HUES64 (cell line): Measurements from ENCODE around the gene MEGF6.
"Not testable (repeated sequence)": the region's sequence is repeated elsewhere in the genome, so short reads cannot be mapped to it uniquely, and the experiment has no call there.

ENCODE experiments used
- H3K27ac ChIP-seq: 2 replicates; pipeline ENCODE4 v1.7.0; 2013; ENCODE audit warnings: low read depth, low read length, inconsistent platforms
- H3K27me3 ChIP-seq: 2 replicates; pipeline ENCODE4 v1.6.1; 2013; ENCODE audit warnings: mild to moderate bottlenecking, low read length; ENCODE audit not compliant: insufficient read depth
- H3K36me3 ChIP-seq: 2 replicates; pipeline ENCODE4 v1.6.1; 2013; ENCODE audit warnings: mild to moderate bottlenecking, low read length; ENCODE audit not compliant: insufficient read depth
- H3K4me1 ChIP-seq: 2 replicates; pipeline ENCODE4 v1.6.1; 2013; ENCODE audit warnings: mild to moderate bottlenecking, low read length, moderate library complexity; ENCODE audit not compliant: insufficient read depth
- H3K4me3 ChIP-seq: 2 replicates; pipeline ENCODE4 v1.5.1; 2013; ENCODE audit warnings: mild to moderate bottlenecking, low read length, moderate library complexity
- H3K9ac ChIP-seq: 2 replicates; pipeline ENCODE4 v1.6.1; 2013; ENCODE audit warnings: mild to moderate bottlenecking, low read depth, low read length
- H3K9me3 ChIP-seq: 2 replicates; pipeline ENCODE4 v1.6.1; 2013; ENCODE audit warnings: low read depth, low read length; ENCODE audit not compliant: insufficient read depth
- WGBS: fragments of 150-250, 120-280 bp; methylation state at CpG from one replicate; pipeline ENCODE4 v1.1.7; 2013; ENCODE audit warnings: missing lambda C conversion rate; 5-methylcytosine and 5-hydroxymethylcytosine counted together

MEGF6 gene

GRCh38 chr1:3624200-3625136 lies 13.2 kb upstream of the MEGF6 start, which contains the start of gene TPRG1L:
Gene TPRG1L, plus strand, starts transcription at chr1:3625015. Its CDS starts 58 bp downstream, at chr1:3625073.
- Histone ChIP-seq H3K4me1 (no peaks in the 10 kb centered on the region; the same call in 1 of the 2 replicates), H3K36me3 (peaks cover 24% of the 10 kb centered on the region), H3K27ac (no peak within 1 kb of the TSS), H3K9ac (peak within 1 kb of the TSS; percentile 68), H3K4me3 (peak within 1 kb of the TSS; percentile 84), H3K9me3 (no peaks in the 10 kb centered on the region), H3K27me3 (no peaks in the 10 kb centered on the region)
- 1% methylated on average over 108 of the region's 108 CpGs for WGBS

DNA sequence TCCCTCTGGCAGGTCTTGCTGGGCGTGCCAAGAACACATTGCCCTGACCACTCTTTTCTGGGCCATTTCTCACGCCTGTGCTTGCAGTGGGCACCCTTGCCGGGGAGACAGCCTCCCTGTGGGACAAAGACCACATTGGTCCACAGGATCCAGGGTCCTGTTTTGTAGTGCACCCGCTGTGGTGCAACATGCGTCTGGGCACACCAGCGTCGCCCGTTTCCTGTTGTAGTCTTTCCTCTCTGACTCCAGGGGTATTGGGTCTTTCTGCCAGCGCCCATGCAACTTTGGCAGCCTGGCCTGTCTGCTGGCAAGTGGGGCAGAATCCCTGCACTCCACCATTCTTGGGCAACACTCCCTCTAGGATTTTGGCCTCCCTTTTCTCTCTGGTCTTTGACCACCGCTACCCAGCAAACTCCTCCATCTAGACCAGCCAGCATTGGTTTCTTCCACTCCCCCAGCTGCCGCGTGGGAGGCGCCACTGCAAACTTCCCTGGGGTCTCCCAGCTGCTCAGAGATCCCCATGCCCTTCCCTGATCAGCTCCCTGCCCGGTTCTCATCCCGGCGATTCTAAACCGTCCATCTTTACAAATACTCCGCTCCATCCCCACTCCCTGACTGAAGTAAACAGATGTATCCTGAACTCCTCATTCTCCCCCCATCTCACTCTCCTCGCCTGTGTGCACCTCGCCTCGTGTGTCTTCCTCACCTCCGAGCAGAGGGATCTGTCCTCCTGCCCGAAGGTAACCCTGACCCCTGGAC lies 12.3 kb upstream of the MEGF6 start:
- peak overlapping the region; percentile 84 for H3K4me3 ChIP-seq
- no peak overlapping the region for H3K27ac ChIP-seq
- peaks cover 15% of the 10 kb centered on the region for H3K36me3 ChIP-seq
- WGBS, result 43% methylated on average over 23 of the region's 23 CpGs
- peaks cover 3% of the 10 kb centered on the region; the same call in 1 of the 2 replicates for H3K4me1 ChIP-seq
- no peaks in the 10 kb centered on the region for H3K9me3 ChIP-seq
- no peaks in the 10 kb centered on the region for H3K27me3 ChIP-seq
- peak overlapping the region; percentile 68 for H3K9ac ChIP-seq

DNA sequence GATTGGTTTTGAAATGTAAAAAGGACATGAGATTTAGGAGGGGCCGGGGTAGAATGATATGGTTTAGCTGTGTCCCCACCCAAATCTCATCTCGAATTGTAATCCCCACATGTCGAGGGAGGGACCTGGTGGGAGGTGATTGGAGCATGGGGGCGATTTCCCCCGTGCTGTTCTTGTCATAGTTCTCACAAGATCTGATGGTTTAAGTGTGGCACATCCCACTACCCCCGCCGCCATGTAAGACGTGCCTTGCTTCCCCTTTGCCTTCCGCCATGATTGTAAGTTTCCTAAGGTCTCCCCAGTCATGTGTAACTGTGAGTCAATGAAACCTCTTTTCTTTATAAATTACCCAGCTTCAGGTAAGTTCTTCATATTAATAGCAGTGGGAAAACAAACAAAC lies 10.8 kb upstream of the MEGF6 start:
- not testable (repeated sequence) for H3K4me3 ChIP-seq, H3K4me1 ChIP-seq, H3K9me3 ChIP-seq, H3K27ac ChIP-seq, H3K36me3 ChIP-seq, H3K27me3 ChIP-seq, H3K9ac ChIP-seq
- 84% methylated on average over 8 of the region's 9 CpGs for WGBS

GRCh38 chr1:3621151-3621671 lies 9.9 kb upstream of the MEGF6 start:
- not testable (repeated sequence) for H3K36me3 ChIP-seq, H3K9me3 ChIP-seq, H3K4me1 ChIP-seq, H3K4me3 ChIP-seq, H3K9ac ChIP-seq, H3K27me3 ChIP-seq, H3K27ac ChIP-seq
- 41% methylated on average over 10 of the region's 15 CpGs for WGBS

DNA sequence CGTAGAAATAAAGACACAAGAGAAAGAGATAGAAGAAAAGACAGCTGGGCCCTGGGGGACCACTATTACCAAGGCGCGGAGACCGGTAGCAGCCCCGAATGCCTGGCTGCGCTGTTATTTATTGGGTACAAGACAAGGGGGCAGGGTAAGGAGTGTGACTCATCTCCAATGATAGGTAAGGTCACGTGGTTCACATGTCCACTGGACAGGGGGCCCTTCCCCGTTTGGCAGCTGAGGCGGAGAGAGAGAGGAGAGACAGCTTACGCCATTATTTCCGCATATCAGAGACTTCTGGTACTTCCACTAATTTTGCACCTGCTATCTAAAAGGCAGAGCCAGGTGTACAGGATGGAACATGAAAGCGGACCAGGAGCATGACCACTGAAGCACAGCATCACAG lies 9.4 kb upstream of the MEGF6 start:
- Histone ChIP-seq H3K27me3 (no peaks in the 10 kb centered on the region), H3K4me3 (no peak overlapping the region), H3K4me1 (peaks cover 3% of the 10 kb centered on the region; the same call in 1 of the 2 replicates), H3K27ac (no peak overlapping the region), H3K9ac (no peak overlapping the region), H3K9me3 (no peaks in the 10 kb centered on the region), H3K36me3 (no peaks in the 10 kb centered on the region)
- WGBS, result 90% methylated on average over 12 of the region's 12 CpGs

GRCh38 chr1:3618881-3619671 lies 7.8 kb upstream of the MEGF6 start:
- WGBS, result 26% methylated on average over 18 of the region's 21 CpGs
- no peak overlapping the region for H3K4me3 ChIP-seq
- no peaks in the 10 kb centered on the region for H3K9me3 ChIP-seq
- no peak overlapping the region for H3K9ac ChIP-seq
- H3K27ac ChIP-seq, result no peak overlapping the region
- H3K27me3 ChIP-seq, result no peaks in the 10 kb centered on the region
- H3K4me1 ChIP-seq, result peaks cover 6% of the 10 kb centered on the region; the same call in 1 of the 2 replicates
- H3K36me3 ChIP-seq, result no peaks in the 10 kb centered on the region

GRCh38 chr1:3618531-3618880 lies 7.2 kb upstream of the MEGF6 start:
- Histone ChIP-seq H3K9me3 (no peaks in the 10 kb centered on the region), H3K4me3 (no peak overlapping the region), H3K27ac (no peak overlapping the region), H3K4me1 (peaks cover 12% of the 10 kb centered on the region), H3K27me3 (no peaks in the 10 kb centered on the region), H3K9ac (no peak overlapping the region), H3K36me3 (no peaks in the 10 kb centered on the region)
- 86% methylated on average over 9 of the region's 9 CpGs for WGBS

GRCh38 chr1:3617806-3618345 lies 6.6 kb upstream of the MEGF6 start:
- WGBS, result 89% methylated on average over 17 of the region's 18 CpGs
- peaks cover 1% of the 10 kb centered on the region for H3K27me3 ChIP-seq

GRCh38 chr1:3616861-3617260 lies 5.6 kb upstream of the MEGF6 start:
- H3K9me3 ChIP-seq, result no peaks in the 10 kb centered on the region
- WGBS, result 87% methylated on average over 5 of the region's 9 CpGs
- no peak overlapping the region for H3K9ac ChIP-seq
- H3K4me3 ChIP-seq, result no peak overlapping the region
- peaks cover 24% of the 10 kb centered on the region for H3K4me1 ChIP-seq
- H3K27ac ChIP-seq, result no peak overlapping the region
- no peaks in the 10 kb centered on the region for H3K36me3 ChIP-seq
- peaks cover 11% of the 10 kb centered on the region for H3K27me3 ChIP-seq

More at GRCh38 chr1:3617806-3618345, 6.6 kb upstream of the MEGF6 start:
- no peaks in the 10 kb centered on the region for H3K9me3 ChIP-seq
- no peak overlapping the region for H3K4me3 ChIP-seq
- peaks cover 18% of the 10 kb centered on the region for H3K4me1 ChIP-seq
- no peak overlapping the region for H3K9ac ChIP-seq
- H3K36me3 ChIP-seq, result no peaks in the 10 kb centered on the region
- no peak overlapping the region for H3K27ac ChIP-seq
